HG03521 (cell line): ENCODE measurements around the gene MLH3.
A peak's percentile ranks its signal among the peaks of the same experiment; 100 is the strongest.
"Not testable (repeated sequence)": the region's sequence is repeated elsewhere in the genome, so short reads cannot be mapped to it uniquely, and the experiment has no call there.

Experiments
- ATAC-seq: cut with Tn5 transposase; IDR thresholded peaks from one replicate; pipeline ENCODE4 v1.9.1; 2021; ENCODE audit warnings: mild to moderate bottlenecking, moderate library complexity; ENCODE audit not compliant: unreplicated experiment

The MLH3 gene

GRCh38 chr14:75067765-75068164 lies 16.5 kb upstream of the MLH3 start:
- not testable (repeated sequence) for ATAC-seq

- ATAC-seq, result no peak
Observed at GRCh38 chr14:75067212-75067611, 15.9 kb upstream of the MLH3 start.

- ATAC-seq, result no peak
Observed at GRCh38 chr14:75066691-75067090, 15.4 kb upstream of the MLH3 start.

GRCh38 chr14:75064205-75064567 lies 12.9 kb upstream of the MLH3 start:
- ATAC-seq, result no peak

GRCh38 chr14:75063491-75064204 lies 12.4 kb upstream of the MLH3 start, which contains the start of gene ACYP1:
TSS of gene ACYP1 (minus strand) at chr14:75064024. CDS start at chr14:75063553, 471 bp downstream.
- ATAC-seq, result peak; percentile 97

GRCh38 chr14:75063013-75063412 lies 11.7 kb upstream of the MLH3 start:
- ATAC-seq, result no peak

- ATAC-seq, result no peak
Observed at GRCh38 chr14:75060420-75060819, 9.2 kb upstream of the MLH3 start.

GRCh38 chr14:75059642-75060041 lies 8.4 kb upstream of the MLH3 start:
- ATAC-seq, result no peak

- no peak for ATAC-seq
Observed at GRCh38 chr14:75054421-75054820, 3.2 kb upstream of the MLH3 start.

- ATAC-seq, result no peak
Observed at GRCh38 chr14:75053396-75054291, 2.4 kb upstream of the MLH3 start.

GRCh38 chr14:75051556-75051899 lies 261 bp upstream of the MLH3 start:
- ATAC-seq, result no peak

- no peak for ATAC-seq
Observed at GRCh38 chr14:75049731-75050201, 1.5 kb downstream of the MLH3 start.

GRCh38 chr14:75049136-75049535 lies 2.1 kb downstream of the MLH3 start:
- no peak for ATAC-seq

GRCh38 chr14:75048101-75048500 lies 3.2 kb downstream of the MLH3 start:
- ATAC-seq, result no peak

- ATAC-seq, result no peak
Observed at GRCh38 chr14:75047506-75047905, 3.8 kb downstream of the MLH3 start.

GRCh38 chr14:75046899-75047298 lies 4.4 kb downstream of the MLH3 start:
- no peak for ATAC-seq

- no peak for ATAC-seq
Observed at GRCh38 chr14:75046275-75046674, 5.0 kb downstream of the MLH3 start.

GRCh38 chr14:75044752-75045151 lies 6.5 kb downstream of the MLH3 start:
- no peak for ATAC-seq

- ATAC-seq, result no peak
Observed at GRCh38 chr14:75044322-75044721, 6.9 kb downstream of the MLH3 start.

GRCh38 chr14:75042035-75042434 lies 9.2 kb downstream of the MLH3 start:
- no peak for ATAC-seq

GRCh38 chr14:75041613-75042012 lies 9.7 kb downstream of the MLH3 start:
- ATAC-seq, result no peak

- ATAC-seq, result no peak
Observed at GRCh38 chr14:75040959-75041358, 10.3 kb downstream of the MLH3 start.
